GM21529 (cell line): ENCODE data around the gene SNTB2.
"Not testable (repeated sequence)": the region's sequence is repeated elsewhere in the genome, so short reads cannot be mapped to it uniquely, and the experiment has no call there.

ENCODE experiments used
- ATAC-seq: cut with Tn5 transposase; IDR thresholded peaks from one replicate; pipeline ENCODE4 v1.9.1; 2021; ENCODE audit not compliant: unreplicated experiment

Gene SNTB2

GRCh38 chr16:69283851-69284250 is 96.9 kb downstream of the SNTB2 start:
- ATAC-seq, result no peak

- no peak for ATAC-seq
Observed at GRCh38 chr16:69285240-69285639, 98.3 kb downstream of the SNTB2 start.

GRCh38 chr16:69286941-69287713 is 100.2 kb downstream of the SNTB2 start:
- ATAC-seq, result no peak

GRCh38 chr16:69291657-69292056 is 104.7 kb downstream of the SNTB2 start:
- not testable (repeated sequence) for ATAC-seq

GRCh38 chr16:69293401-69293800 is 106.4 kb downstream of the SNTB2 start:
- no peak for ATAC-seq

GRCh38 chr16:69294051-69294450 is 107.1 kb downstream of the SNTB2 start:
- no peak for ATAC-seq

GRCh38 chr16:69296771-69297170 is 109.8 kb downstream of the SNTB2 start:
- ATAC-seq, result not testable (repeated sequence)

- no peak for ATAC-seq
Observed at GRCh38 chr16:69298261-69298660, 111.3 kb downstream of the SNTB2 start.

- ATAC-seq, result no peak
Observed at GRCh38 chr16:69301187-69301586, 114.2 kb downstream of the SNTB2 start.

- no peak for ATAC-seq
Observed at GRCh38 chr16:69301861-69302260, 114.9 kb downstream of the SNTB2 start.

- ATAC-seq, result no peak
Observed at GRCh38 chr16:69302301-69302700, 115.3 kb downstream of the SNTB2 start.

- ATAC-seq, result no peak
Observed at GRCh38 chr16:69306031-69306430, 119.1 kb downstream of the SNTB2 start.

- ATAC-seq, result no peak
Observed at GRCh38 chr16:69307091-69307490, 120.1 kb downstream of the SNTB2 start.

- no peak for ATAC-seq
Observed at GRCh38 chr16:69307856-69308255, 120.9 kb downstream of the SNTB2 start.

GRCh38 chr16:69309316-69309715 is 122.4 kb downstream of the SNTB2 start:
- no peak for ATAC-seq

GRCh38 chr16:69310653-69311532 is 123.9 kb downstream of the SNTB2 start, which contains the start of gene VPS4A:
Gene VPS4A (plus strand): TSS chr16:69311350. CDS start chr16:69311512, 162 bp downstream.
- ATAC-seq, result peak; percentile 85

- ATAC-seq, result peak; percentile 51
Observed at GRCh38 chr16:69311533-69312387, 124.8 kb downstream of the SNTB2 start.

GRCh38 chr16:69313469-69313868 is 126.5 kb downstream of the SNTB2 start:
- no peak for ATAC-seq

GRCh38 chr16:69314534-69314933 is 127.6 kb downstream of the SNTB2 start:
- ATAC-seq, result no peak

GRCh38 chr16:69315486-69316311 is 128.7 kb downstream of the SNTB2 start:
- ATAC-seq, result no peak
